ENCODE results near the gene RALGPS1.

DNA sequence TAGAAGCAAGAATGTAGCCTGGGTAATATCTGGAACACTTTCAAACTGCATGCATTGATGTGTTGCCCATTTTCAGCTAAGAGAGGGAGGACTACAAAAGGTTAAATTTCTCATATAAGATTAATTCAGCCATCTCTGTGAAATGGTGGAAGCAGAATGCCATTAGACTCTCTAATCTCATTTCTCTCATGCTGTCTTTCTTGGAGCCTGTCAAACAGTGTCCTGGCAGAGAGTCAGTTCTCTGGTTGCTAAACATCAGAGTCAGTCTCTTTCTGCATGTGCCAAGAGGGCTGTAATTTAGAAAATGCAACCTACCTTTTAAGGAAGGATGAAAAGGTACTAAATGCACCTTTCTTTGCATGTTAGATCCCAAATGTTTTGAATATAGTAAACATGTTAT is 349.1 kb downstream of the RALGPS1 start:
- TF ChIP-seq TAF1 (IDR thresholded peaks at IDR 0.05; ENCODE audit: borderline replicate concordance, low read depth, low read length): no peak
- TF ChIP-seq, protein P1, sequence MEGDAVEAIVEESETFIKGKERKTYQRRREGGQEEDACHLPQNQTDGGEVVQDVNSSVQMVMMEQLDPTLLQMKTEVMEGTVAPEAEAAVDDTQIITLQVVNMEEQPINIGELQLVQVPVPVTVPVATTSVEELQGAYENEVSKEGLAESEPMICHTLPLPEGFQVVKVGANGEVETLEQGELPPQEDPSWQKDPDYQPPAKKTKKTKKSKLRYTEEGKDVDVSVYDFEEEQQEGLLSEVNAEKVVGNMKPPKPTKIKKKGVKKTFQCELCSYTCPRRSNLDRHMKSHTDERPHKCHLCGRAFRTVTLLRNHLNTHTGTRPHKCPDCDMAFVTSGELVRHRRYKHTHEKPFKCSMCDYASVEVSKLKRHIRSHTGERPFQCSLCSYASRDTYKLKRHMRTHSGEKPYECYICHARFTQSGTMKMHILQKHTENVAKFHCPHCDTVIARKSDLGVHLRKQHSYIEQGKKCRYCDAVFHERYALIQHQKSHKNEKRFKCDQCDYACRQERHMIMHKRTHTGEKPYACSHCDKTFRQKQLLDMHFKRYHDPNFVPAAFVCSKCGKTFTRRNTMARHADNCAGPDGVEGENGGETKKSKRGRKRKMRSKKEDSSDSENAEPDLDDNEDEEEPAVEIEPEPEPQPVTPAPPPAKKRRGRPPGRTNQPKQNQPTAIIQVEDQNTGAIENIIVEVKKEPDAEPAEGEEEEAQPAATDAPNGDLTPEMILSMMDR (IDR thresholded peaks at IDR 0.05): no peak
